ENCODE results near the gene RUNDC1. TPM values are rescaled to one million over a fixed set of nuclear protein-coding genes. Genes with fewer than 3 reads are reported as not detected.
A peak's percentile ranks its signal among the peaks of the same experiment; 100 is the strongest.

RUNDC1 gene
- polyA plus RNA-seq, 10 donors: 6.0 to 8.9 (median 7.5) TPM

DNA sequence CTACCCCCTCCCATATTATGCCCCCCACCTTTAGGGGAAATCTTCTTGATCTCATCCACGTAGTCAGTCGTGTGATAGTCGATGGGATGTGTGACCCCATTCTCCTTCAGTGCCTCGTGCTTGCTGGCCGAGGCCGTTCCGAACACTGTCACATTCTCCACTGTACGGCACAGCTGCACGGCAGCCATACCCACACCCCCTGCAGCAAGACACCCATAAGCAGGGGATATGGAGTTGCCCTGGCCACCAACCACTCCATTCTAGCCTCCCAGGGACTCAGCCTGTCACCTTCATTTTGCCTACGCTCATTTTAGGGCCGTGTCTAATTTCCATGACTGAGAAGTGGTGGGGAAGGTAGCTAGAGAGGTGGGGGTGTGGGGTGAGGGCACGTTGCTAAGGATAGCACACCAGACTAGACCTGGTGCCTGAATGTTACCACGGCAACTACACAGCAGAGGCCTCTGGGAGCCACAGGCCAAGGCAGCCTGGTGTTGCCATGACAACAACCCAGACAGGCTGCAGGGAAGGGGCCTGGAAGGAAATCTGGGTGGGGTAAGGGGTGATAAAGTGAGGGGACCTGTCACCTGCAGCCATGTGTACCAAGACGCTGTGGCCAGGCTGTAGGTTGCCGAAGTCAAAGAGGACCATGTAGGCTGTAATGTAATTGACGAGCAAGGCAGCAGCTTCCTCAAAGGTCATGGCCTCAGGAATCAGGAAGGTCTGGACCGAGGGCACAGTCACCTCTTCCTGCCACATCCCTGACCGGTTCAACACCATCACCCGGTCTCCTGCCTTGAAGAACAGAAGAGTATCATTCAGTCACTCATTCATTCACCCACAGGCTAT is 37.9 kb downstream of the RUNDC1 start:
- DNase-seq: no peak

DNA sequence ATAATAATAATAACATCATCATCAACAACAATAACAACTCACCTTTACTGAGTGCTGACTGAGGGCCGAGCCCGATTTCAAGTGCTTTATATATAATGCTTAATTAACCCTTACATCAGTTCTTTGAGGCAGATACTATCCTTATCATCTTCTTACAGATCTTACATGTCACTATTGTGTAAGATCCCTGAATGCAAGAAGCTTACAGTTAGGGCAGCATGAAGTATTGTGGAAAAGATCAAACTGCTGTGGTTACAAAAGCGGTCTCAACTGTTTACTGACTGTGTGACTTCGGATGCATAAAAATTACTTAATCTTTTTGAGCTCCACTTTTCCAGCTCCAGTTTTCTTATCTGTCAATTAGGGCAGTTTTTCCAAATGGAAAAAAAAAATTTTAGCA is 38.6 kb downstream of the RUNDC1 start:
- no peak for DNase-seq

GRCh38 chr17:43019418-43019817 is 39.1 kb downstream of the RUNDC1 start:
- no peak for DNase-seq

GRCh38 chr17:43020030-43020621 is 39.8 kb downstream of the RUNDC1 start:
- peak in 2 of 3 donors; percentile 28 to 71 for DNase-seq

GRCh38 chr17:43020789-43021740 is 40.7 kb downstream of the RUNDC1 start:
- DNase-seq: peak; percentile 62 to 89 (median 73)

GRCh38 chr17:43021741-43022512 is 41.6 kb downstream of the RUNDC1 start, which contains the start of gene VAT1:
Gene VAT1, minus strand, starts transcription at chr17:43022385. Its CDS starts 63 bp downstream, at chr17:43022322.
- peak; percentile 75 to 96 (median 91) for DNase-seq

DNA sequence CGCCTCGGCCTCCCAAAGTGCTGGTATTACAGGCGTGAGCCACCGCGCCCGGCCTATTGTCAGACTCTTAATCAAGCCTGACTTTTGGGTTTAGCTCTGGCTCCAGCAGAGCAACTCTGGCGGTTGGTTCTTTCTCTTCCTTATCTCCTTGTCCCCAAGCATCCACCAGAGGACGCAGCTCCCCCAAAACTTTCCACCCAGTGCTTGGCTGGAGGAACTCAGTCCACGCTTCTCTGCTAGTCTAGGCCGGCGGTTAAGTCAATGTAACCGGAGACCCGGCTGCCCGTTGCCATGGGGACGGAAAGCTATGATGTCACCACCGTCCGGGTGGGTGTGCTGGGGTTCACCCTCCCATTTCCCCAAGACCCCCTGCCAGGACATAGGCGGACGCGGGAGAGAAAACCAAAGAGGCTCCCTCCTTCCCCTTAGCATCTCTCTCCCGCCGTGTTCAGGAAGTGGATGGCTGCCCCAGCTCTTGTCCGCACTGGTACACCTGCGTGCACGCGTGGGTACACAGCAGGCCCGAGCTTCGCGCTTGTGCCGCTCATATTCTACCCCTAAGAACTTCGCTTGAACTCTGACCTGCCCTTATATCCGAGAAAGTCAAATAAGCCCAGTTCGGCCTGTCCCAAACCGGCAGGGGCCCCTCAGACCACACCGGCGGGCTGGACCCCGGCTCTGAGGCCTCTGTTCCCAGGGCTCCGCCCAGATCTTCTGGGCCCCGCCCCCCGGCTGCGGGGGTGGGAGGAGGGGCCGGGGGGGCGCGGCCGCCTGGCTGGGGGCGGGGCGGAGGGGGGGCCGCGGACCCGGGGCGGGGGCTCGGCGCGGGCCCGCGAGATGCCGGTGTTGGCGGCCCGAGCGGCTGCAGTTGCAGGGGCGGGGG is 44.3 kb downstream of the RUNDC1 start, which contains the start of gene RND2:
TSS of gene RND2 (plus strand) at position 825 of the 883 bp plus-strand sequence. CDS start 117 bp downstream, outside the sequence.
- peak; percentile 93 to 97 (median 93) for DNase-seq

DNA sequence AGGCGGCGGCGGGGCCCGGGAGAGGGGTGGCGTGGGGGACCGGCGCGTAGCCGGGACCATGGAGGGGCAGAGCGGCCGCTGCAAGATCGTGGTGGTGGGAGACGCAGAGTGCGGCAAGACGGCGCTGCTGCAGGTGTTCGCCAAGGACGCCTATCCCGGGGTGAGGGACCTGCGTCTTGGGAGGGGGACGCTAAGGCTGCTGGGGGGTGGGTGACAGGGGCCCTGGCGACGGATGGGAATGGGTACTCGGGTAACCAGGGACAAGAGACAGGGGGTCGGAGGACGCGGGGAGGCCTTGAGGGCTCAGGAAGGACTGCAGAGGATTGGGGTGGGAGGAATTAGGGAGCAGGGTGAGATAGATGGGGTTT is 44.9 kb downstream of the RUNDC1 start:
- DNase-seq: no peak

- DNase-seq: no peak
These were observed 45.6 kb downstream of the RUNDC1 start for GRCh38 chr17:43025766-43026537.

DNA sequence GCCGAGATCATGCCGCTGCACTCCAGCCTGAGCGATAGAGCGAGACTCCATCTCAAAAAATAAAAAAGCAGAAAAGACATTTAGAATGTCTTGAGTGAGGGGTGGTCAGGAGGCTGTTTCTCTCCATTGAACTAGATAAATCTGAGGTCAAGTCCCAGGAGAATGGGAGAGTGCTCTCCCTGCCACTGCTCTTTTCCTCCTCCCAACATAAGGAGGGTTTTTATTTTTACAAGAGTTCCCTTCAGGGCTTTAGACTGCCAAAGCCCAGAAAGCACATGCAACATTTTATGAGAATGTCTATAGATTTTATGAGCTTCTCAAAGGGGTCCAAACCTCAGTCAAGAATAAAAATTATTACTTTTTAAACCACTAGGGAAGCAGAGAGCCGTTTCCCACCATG is 46.2 kb downstream of the RUNDC1 start:
- no peak for DNase-seq

DNA sequence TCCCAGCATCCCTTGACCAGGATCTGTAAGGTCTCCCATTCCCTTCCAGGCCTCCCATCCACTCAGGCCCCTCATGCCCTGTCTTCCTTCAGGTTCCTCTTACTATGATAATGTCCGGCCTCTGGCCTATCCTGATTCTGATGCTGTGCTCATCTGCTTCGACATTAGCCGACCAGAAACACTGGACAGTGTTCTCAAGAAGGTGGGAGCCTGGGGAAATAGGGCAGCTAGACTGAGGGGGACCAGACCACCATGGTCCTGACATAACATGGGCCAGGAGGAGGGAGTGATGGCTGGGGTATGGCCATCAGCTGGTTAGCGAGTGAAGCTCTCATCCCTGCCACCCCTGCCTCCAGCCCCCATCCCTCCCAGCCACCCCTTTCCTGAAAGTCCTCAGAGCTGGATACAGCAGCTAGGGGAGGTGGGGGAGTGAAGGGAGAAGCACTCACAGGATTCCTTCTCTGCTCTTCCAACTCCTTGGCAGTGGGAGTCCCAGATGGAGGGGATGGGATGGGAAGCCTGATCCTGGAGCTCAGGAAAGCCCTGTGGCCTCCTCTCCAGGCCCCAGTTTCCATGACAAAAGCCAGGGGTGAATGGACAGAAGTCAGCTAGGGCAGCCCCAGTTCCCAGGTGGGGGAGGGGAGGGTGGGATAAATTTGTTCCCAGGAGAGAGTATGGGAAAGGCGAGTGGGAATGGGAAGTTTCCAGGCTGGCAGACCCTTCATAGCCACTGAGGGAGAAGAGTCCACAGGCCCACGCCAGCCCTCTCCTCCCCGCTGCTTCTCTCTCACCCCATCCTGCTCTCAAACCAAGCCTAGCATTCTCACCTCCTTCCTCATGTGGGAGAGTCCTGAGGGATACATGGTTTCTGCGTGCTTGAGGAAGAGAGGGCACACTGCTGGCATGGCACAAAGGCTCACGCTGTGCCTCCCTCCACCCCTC is 47.0 kb downstream of the RUNDC1 start:
- no peak for DNase-seq

GRCh38 chr17:43028221-43028861 is 48.0 kb downstream of the RUNDC1 start:
- DNase-seq: no peak

DNA sequence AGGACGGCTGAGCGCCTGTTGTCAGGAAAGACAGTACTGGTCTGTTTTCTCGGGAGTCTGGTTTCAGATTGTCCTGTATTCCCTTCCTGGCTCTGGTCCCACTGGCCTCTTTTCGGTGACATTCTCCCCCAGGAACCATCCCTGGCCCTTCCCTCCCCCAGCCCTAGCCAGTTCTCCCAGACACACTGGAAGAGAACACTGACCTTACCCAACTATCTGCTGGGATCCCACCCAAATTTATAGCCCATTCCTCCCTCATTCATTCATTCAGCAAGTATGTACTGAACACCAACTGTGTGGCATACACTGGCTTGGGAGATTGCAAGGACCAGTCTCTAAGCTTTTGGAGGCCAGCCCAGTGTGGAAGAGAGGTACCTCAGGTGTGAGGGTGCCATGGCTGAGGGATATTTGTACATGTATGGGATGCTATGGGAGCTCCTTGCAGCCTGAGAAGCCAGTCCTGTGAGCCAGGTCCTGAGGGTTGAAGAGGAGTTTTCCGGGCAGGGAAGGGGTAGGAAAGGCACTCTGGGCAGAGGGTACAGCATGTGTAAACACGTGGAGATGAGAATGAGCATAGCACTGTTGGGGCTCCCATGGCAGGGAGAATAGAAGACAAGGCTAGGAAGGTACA is 49.9 kb downstream of the RUNDC1 start:
- DNase-seq: no peak

DNA sequence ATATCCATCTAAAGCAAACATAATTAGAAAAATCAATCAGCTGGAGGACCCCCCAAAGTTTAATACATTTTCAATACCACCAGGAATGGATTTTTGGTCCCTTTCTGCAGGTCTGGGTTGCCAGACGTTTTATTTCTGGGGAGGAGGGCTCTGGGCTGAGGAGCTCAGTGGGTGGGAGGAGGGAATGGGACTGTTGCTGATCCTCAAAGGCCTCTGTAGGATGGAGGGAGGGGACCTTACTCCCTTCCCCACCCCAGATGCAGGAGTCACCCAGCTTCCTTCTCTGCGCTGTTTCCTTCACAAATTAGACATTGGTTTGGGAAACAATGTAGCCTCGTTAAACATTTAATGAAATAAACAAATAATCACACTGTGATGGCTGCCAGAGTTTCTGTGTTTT is 51.3 kb downstream of the RUNDC1 start:
- no peak for DNase-seq

- no peak for DNase-seq
These were observed 53.9 kb downstream of the RUNDC1 start for GRCh38 chr17:43033948-43034881.

DNA sequence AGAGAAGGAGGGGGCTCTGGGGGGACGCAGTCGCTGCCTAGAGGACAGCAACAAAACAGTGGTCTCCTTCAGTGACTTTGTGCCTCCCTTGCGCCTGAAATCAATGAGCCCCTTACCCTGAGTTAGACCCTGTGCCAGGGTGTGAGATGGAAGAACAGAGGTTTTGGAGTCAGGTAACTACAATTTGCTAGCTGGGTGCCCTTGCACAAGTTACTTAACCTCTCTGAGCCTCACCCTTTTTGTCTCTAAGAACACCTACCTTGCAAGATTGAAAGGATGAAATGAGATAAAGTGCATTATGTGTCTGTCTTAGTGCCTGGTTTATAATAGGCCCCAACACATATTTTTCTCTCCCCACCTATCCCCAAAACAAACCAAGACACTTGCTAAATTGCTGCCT is 54.5 kb downstream of the RUNDC1 start:
- no peak for DNase-seq
